OCI-LY1 (cell line): ENCODE data around the gene NDUFA5.
A peak's percentile ranks its signal among the peaks of the same experiment; 100 is the strongest.

ENCODE experiments used
- H2AFZ ChIP-seq: fragments of 200-600 bp; sonication (generic), shearing (Covaris generic); 2 replicates; pipeline ENCODE4 v1.6.0; 2014; ENCODE audit warnings: antibody characterized with exemption, mild to moderate bottlenecking, low read length
- H3F3A ChIP-seq: fragments of 200-600 bp; sonication (generic), shearing (Covaris generic); 2 replicates; pipeline ENCODE4 v1.6.0; 2014; ENCODE audit warnings: mild to moderate bottlenecking, antibody characterized with exemption, low read length, moderate library complexity; ENCODE audit not compliant: insufficient read depth
- H3K27ac ChIP-seq: fragments of 200-600 bp; sonication (generic); 2 replicates; pipeline ENCODE4 v1.5.1; 2014; ENCODE audit warnings: low read length, mixed run types, mild to moderate bottlenecking, low read depth; ENCODE audit not compliant: poor library complexity, severe bottlenecking
- H3K27me3 ChIP-seq: fragments of 200-600 bp; sonication (generic); 2 replicates; pipeline ENCODE4 v1.6.0; 2014; ENCODE audit warnings: antibody characterized with exemption, mild to moderate bottlenecking, low read length, moderate library complexity; ENCODE audit not compliant: insufficient read depth
- H3K36me3 ChIP-seq: fragments of 200-600 bp; sonication (generic); 2 replicates; pipeline ENCODE4 v1.6.1; 2014; ENCODE audit warnings: mild to moderate bottlenecking, antibody characterized with exemption, low read length, moderate library complexity, mixed read lengths; ENCODE audit not compliant: insufficient read depth
- H3K4me1 ChIP-seq: fragments of 200-600 bp; sonication (generic); 2 replicates; pipeline ENCODE4 v1.5.1; 2014; ENCODE audit warnings: mild to moderate bottlenecking, low read length, moderate library complexity; ENCODE audit not compliant: insufficient read depth, severe bottlenecking
- H3K4me2 ChIP-seq: fragments of 200-600 bp; sonication (generic), shearing (Covaris generic); 2 replicates; pipeline ENCODE4 v1.6.1; 2014; ENCODE audit warnings: low read length
- H3K4me3 ChIP-seq: fragments of 200-600 bp; sonication (generic); 2 replicates; pipeline ENCODE4 v1.5.1; 2014; ENCODE audit warnings: low read length, low read depth, mild to moderate bottlenecking, mixed read lengths; ENCODE audit not compliant: poor library complexity, severe bottlenecking
- H3K79me2 ChIP-seq: fragments of 200-600 bp; shearing (Covaris generic); 2 replicates; pipeline ENCODE4 v1.6.1; 2016; ENCODE audit warnings: mixed run types, low read length, mixed read lengths; ENCODE audit not compliant: insufficient read depth
- H3K9ac ChIP-seq: fragments of 200-600 bp; sonication (generic), shearing (Covaris generic); 2 replicates; pipeline ENCODE4 v1.6.1; 2014; ENCODE audit warnings: mild to moderate bottlenecking, low read length, mixed read lengths
- H3K9me2 ChIP-seq: fragments of 200-600 bp; sonication (generic), shearing (Covaris generic); 2 replicates; pipeline ENCODE4 v1.6.1; 2014; ENCODE audit warnings: low read depth, mild to moderate bottlenecking, low read length, mixed read lengths
- H3K9me3 ChIP-seq: fragments of 200-600 bp; shearing (Covaris generic); 2 replicates; pipeline ENCODE4 v1.6.1; 2014; ENCODE audit warnings: low read length, mixed read lengths
- H4K20me1 ChIP-seq: fragments of 200-600 bp; sonication (generic), shearing (Covaris generic); 2 replicates; pipeline ENCODE4 v1.6.0; 2016; ENCODE audit warnings: mild to moderate bottlenecking, low read length; ENCODE audit not compliant: insufficient read depth
- CTCF ChIP-seq: fragments of 200-600 bp; sonication (generic), shearing (Covaris generic); IDR thresholded peaks from 2 replicates; pipeline ENCODE4 v1.5.1; 2017; ENCODE audit warnings: mild to moderate bottlenecking, antibody characterized with exemption, low read length, moderate library complexity, mixed read lengths
- EZH2 ChIP-seq: fragments of 200-600 bp; sonication (generic), shearing (Covaris generic); IDR thresholded peaks from 2 replicates; pipeline ENCODE4 v1.8.0; 2017; ENCODE audit warnings: borderline replicate concordance, mixed run types, mild to moderate bottlenecking, antibody characterized with exemption, low read length, moderate library complexity, mixed read lengths

The NDUFA5 gene

GRCh38 chr7:123538189-123538714 is 19.4 kb downstream of the NDUFA5 start:
- H2AFZ ChIP-seq = no peak overlapping the region
- no peaks in the 10 kb centered on the region for H3K27me3 ChIP-seq
- peaks cover 16% of the 10 kb centered on the region for H3K4me1 ChIP-seq
- H3K9ac ChIP-seq = no peak overlapping the region
- H4K20me1 ChIP-seq = no peaks in the 10 kb centered on the region
- peaks cover 12% of the 10 kb centered on the region for H3F3A ChIP-seq
- no peak overlapping the region for H3K4me3 ChIP-seq
- peaks cover 8% of the 10 kb centered on the region; the same call in 1 of the 2 replicates for H3K36me3 ChIP-seq
- H3K27ac ChIP-seq = no peak overlapping the region
- H3K9me3 ChIP-seq = no peaks in the 10 kb centered on the region
- TF ChIP-seq EZH2 = no peak
- TF ChIP-seq CTCF = no peak
- H3K4me2 ChIP-seq = no peak overlapping the region
- no peaks in the 10 kb centered on the region for H3K9me2 ChIP-seq
- H3K79me2 ChIP-seq = no peaks in the 10 kb centered on the region

- Histone ChIP-seq H3K9me3 (no peaks in the 10 kb centered on the region), H2AFZ (no peak overlapping the region), H4K20me1 (no peaks in the 10 kb centered on the region), H3K4me1 (peaks cover 18% of the 10 kb centered on the region), H3K9ac (no peak overlapping the region), H3K36me3 (peaks cover 6% of the 10 kb centered on the region; the same call in 1 of the 2 replicates), H3F3A (peaks cover 12% of the 10 kb centered on the region), H3K27ac (no peak overlapping the region), H3K27me3 (no peaks in the 10 kb centered on the region), H3K79me2 (no peaks in the 10 kb centered on the region), H3K4me2 (no peak overlapping the region), H3K4me3 (no peak overlapping the region), H3K9me2 (no peaks in the 10 kb centered on the region)
- TF ChIP-seq EZH2 = no peak
- TF ChIP-seq CTCF = peak; percentile 68
These were observed 20.5 kb downstream of the NDUFA5 start for GRCh38 chr7:123537026-123537642.

GRCh38 chr7:123535517-123535916 is 22.1 kb downstream of the NDUFA5 start:
- H3K9me2 ChIP-seq = no peaks in the 10 kb centered on the region
- H3K9ac ChIP-seq = peak overlapping the region; percentile 52; the same call in 1 of the 2 replicates
- H3K4me3 ChIP-seq = peak overlapping the region; percentile 65
- H3K4me2 ChIP-seq = peak overlapping the region; percentile 69
- H3K79me2 ChIP-seq = no peaks in the 10 kb centered on the region
- no peaks in the 10 kb centered on the region for H3K36me3 ChIP-seq
- peaks cover 18% of the 10 kb centered on the region for H3K4me1 ChIP-seq
- H2AFZ ChIP-seq = peak overlapping the region; percentile 87
- H3K27ac ChIP-seq = no peak overlapping the region
- no peaks in the 10 kb centered on the region for H4K20me1 ChIP-seq
- H3K9me3 ChIP-seq = no peaks in the 10 kb centered on the region
- TF ChIP-seq CTCF (no peak), EZH2 (no peak)
- H3K27me3 ChIP-seq = no peaks in the 10 kb centered on the region
- H3F3A ChIP-seq = peaks cover 12% of the 10 kb centered on the region
